Activated T-cell treated with anti-CD3 and anti-CD28 coated beads for 48 hours (primary cell): ENCODE results near the gene BIRC6.
"Not testable (repeated sequence)": the region's sequence is repeated elsewhere in the genome, so short reads cannot be mapped to it uniquely, and the experiment has no call there.

Experiments used
- DNase-seq: peaks from one replicate; pipeline ENCODE4 v3.0.0-alpha.2; 2020; ENCODE audit warnings: low read depth

BIRC6 gene

GRCh38 chr2:32446369-32446768, 89.5 kb downstream of the BIRC6 start:
- DNase-seq = no peak

- no peak for DNase-seq
Observed at GRCh38 chr2:32450851-32451250, 94.0 kb downstream of the BIRC6 start.

GRCh38 chr2:32452338-32453064, 95.7 kb downstream of the BIRC6 start:
- DNase-seq = no peak

GRCh38 chr2:32453242-32454062, 96.6 kb downstream of the BIRC6 start:
- no peak for DNase-seq

- DNase-seq = no peak
Observed at GRCh38 chr2:32455816-32456215, 99.0 kb downstream of the BIRC6 start.

GRCh38 chr2:32456808-32457207, 100.0 kb downstream of the BIRC6 start:
- DNase-seq = no peak

- no peak for DNase-seq
Observed at GRCh38 chr2:32457814-32458213, 101.0 kb downstream of the BIRC6 start.

- not testable (repeated sequence) for DNase-seq
Observed at GRCh38 chr2:32460861-32461260, 104.0 kb downstream of the BIRC6 start.

GRCh38 chr2:32463110-32463509, 106.3 kb downstream of the BIRC6 start:
- DNase-seq = no peak

- no peak for DNase-seq
Observed at GRCh38 chr2:32464431-32464830, 107.6 kb downstream of the BIRC6 start.

GRCh38 chr2:32472605-32473004, 115.8 kb downstream of the BIRC6 start:
- no peak for DNase-seq

- no peak for DNase-seq
Observed at GRCh38 chr2:32474381-32474780, 117.6 kb downstream of the BIRC6 start.

- no peak for DNase-seq
Observed at GRCh38 chr2:32478889-32479620, 122.2 kb downstream of the BIRC6 start.

- DNase-seq = no peak
Observed at GRCh38 chr2:32479993-32480392, 123.2 kb downstream of the BIRC6 start.

GRCh38 chr2:32482471-32482870, 125.6 kb downstream of the BIRC6 start:
- no peak for DNase-seq

- DNase-seq = no peak
Observed at GRCh38 chr2:32484937-32485336, 128.1 kb downstream of the BIRC6 start.

- no peak for DNase-seq
Observed at GRCh38 chr2:32485399-32485798, 128.6 kb downstream of the BIRC6 start.

- DNase-seq = no peak
Observed at GRCh38 chr2:32489061-32489460, 132.2 kb downstream of the BIRC6 start.

- no peak for DNase-seq
Observed at GRCh38 chr2:32491346-32491745, 134.5 kb downstream of the BIRC6 start.

GRCh38 chr2:32495139-32495538, 138.3 kb downstream of the BIRC6 start:
- no peak for DNase-seq

GRCh38 chr2:32496662-32497061, 139.8 kb downstream of the BIRC6 start:
- no peak for DNase-seq

GRCh38 chr2:32498306-32498705, 141.5 kb downstream of the BIRC6 start:
- DNase-seq = no peak

- DNase-seq = no peak
Observed at GRCh38 chr2:32502941-32503340, 146.1 kb downstream of the BIRC6 start.
